Keratinocyte (primary cell): ENCODE data around the gene FAM217B. TPM values are rescaled to one million over a fixed set of nuclear protein-coding genes. Genes with fewer than 3 reads are reported as not detected.

Source experiments
- DNase-seq: peaks from one replicate; pipeline ENCODE4 v3.0.0-alpha.2; 2011; ENCODE audit warnings: low read depth, missing footprints, low spot score
- FAIRE-seq: peaks from 2 replicates; lab custom pipeline; 2011; peaks lifted over from hg19 to GRCh38; lab: Jason Lieb, UNC
- H2AFZ ChIP-seq: 2 replicates; pipeline ENCODE4 v1.6.0; 2012; ENCODE audit warnings: low read length, control low read depth, inconsistent platforms; ENCODE audit not compliant: control insufficient read depth
- H3K27ac ChIP-seq: 2 replicates; pipeline ENCODE4 v1.5.1; 2011; ENCODE audit warnings: low read length; ENCODE audit not compliant: control insufficient read depth, insufficient read depth
- H3K27me3 ChIP-seq: 3 replicates; pipeline ENCODE4 v1.6.0; 2011; ENCODE audit warnings: low read length; ENCODE audit not compliant: control insufficient read depth, insufficient read depth; ENCODE audit errors: extremely low read depth
- H3K36me3 ChIP-seq, 2 experiments: 2 replicates in 1 of 2; 3 replicates in 1 of 2; pipeline ENCODE4 v1.5.1; 2011; ENCODE audit warnings: low read length in 2 of 2, mild to moderate bottlenecking in 1 of 2; ENCODE audit not compliant: control insufficient read depth in 2 of 2, insufficient read depth in 2 of 2; ENCODE audit errors: extremely low read depth in 1 of 2
- H3K4me1 ChIP-seq: 3 replicates; pipeline ENCODE4 v1.5.1; 2011; ENCODE audit warnings: low read length; ENCODE audit not compliant: control insufficient read depth, insufficient read depth; ENCODE audit errors: extremely low read depth
- H3K4me2 ChIP-seq: 3 replicates; pipeline ENCODE4 v1.6.0; 2011; ENCODE audit warnings: low read depth, low read length; ENCODE audit not compliant: control insufficient read depth, insufficient read depth; ENCODE audit errors: extremely low read depth
- H3K4me3 ChIP-seq, 3 experiments: fragments of 200-600 bp in 1 of 3; sonication (generic) in 1 of 3; 2 replicates in 2 of 3; 3 replicates in 1 of 3; pipeline ENCODE4 v1.5.1; 2011 to 2016; ENCODE audit warnings: low read length in 3 of 3, mild to moderate bottlenecking in 3 of 3, control low read depth in 2 of 3, inconsistent platforms in 1 of 3, low read depth in 1 of 3, mixed read lengths in 1 of 3, mixed run types in 1 of 3, moderate library complexity in 1 of 3; ENCODE audit not compliant: control insufficient read depth in 2 of 3, insufficient read depth in 2 of 3; ENCODE audit errors: extremely low read depth in 1 of 3
- H3K79me2 ChIP-seq: 2 replicates; pipeline ENCODE4 v1.6.0; 2012; ENCODE audit warnings: low read length; ENCODE audit not compliant: control insufficient read depth, insufficient read depth
- H3K9ac ChIP-seq: 3 replicates; pipeline ENCODE4 v1.6.0; 2011; ENCODE audit warnings: low read length; ENCODE audit not compliant: control insufficient read depth, insufficient read depth; ENCODE audit errors: extremely low read depth
- H3K9me1 ChIP-seq: 3 replicates; pipeline ENCODE4 v1.6.0; 2011; ENCODE audit warnings: low read length; ENCODE audit not compliant: control insufficient read depth, insufficient read depth; ENCODE audit errors: extremely low read depth
- H3K9me3 ChIP-seq: 2 replicates; pipeline ENCODE4 v1.5.1; 2012; ENCODE audit warnings: low read depth, low read length; ENCODE audit not compliant: control insufficient read depth
- H4K20me1 ChIP-seq: 3 replicates; pipeline ENCODE4 v1.6.0; 2011; ENCODE audit warnings: low read length; ENCODE audit not compliant: control insufficient read depth, insufficient read depth; ENCODE audit errors: extremely low read depth
- CTCF ChIP-seq, 3 experiments: IDR thresholded peaks in 1 of 3; conservative IDR thresholded peaks in 1 of 3; optimal IDR thresholded peaks in 1 of 3; 2 replicates in 2 of 3; 3 replicates in 1 of 3; pipeline versions ENCODE3 to v1.5.1; 2011; ENCODE audit warnings: low read length in 3 of 3, mild to moderate bottlenecking in 3 of 3, moderate library complexity in 2 of 3, control low read depth in 1 of 3, inconsistent platforms in 1 of 3; ENCODE audit not compliant: insufficient read depth in 2 of 3; ENCODE audit errors: extremely low read depth in 1 of 3
- EZH2 ChIP-seq: IDR thresholded peaks from one replicate; pipeline ENCODE4 v1.6.1; 2012; ENCODE audit warnings: inconsistent platforms, mild to moderate bottlenecking, low read length, moderate library complexity
- dilution Hi-C: fragments of 300-500 bp; cut with MboI; formaldehyde crosslinking; loops from one replicate; pipeline ENCODE4 v1.7.0; 2020; ENCODE audit warnings: low sequenced_read_pairs; ENCODE audit not compliant: extremely low pct_ligation_motif_present
- polyA plus RNA-seq, 5 experiments: library from polyadenylated mRNA; depleted of rRNA in 3 of 5; stranded (reverse) in 3 of 5; stranded (forward) in 1 of 5; unstranded in 1 of 5; fragments of >200 nt; gene quantifications; 1 replicate in 1 of 5; 2 replicates in 3 of 5; 3 replicates in 1 of 5; pipeline versions ENCODE4 v1.2.1 to v1.2.3, GENCODE V29; 2011 to 2012; ENCODE audit warnings: missing spikeins in 2 of 5, low read depth in 1 of 5, low replicate concordance in 1 of 5

Gene FAM217B
- polyA plus RNA-seq, 1 donor (not counting 4 experiments of a cell fraction or from before 2014, with no cell fraction given), result 10.1 TPM

DNA sequence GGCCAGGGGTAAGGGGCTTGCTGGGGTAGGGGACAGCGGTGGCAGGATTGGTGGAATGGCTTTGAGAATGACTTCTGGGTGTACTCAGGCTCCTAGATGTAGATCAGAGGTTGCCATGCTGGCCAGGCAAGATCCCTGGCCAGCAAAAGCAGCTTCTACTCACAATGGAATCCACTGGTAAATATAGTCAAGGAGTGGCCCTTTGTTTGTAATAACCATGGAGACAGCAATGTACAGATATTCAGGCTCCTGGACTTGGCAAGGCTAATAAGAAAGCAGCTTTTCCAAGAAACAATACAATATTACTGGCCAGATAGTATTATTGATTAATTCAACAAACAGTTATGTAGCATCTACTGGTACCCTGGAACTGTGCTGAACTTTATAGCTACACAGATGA lies 55.9 kb downstream of the FAM217B start:
- Histone ChIP-seq H3K27me3 (no peaks in the 10 kb centered on the region), H3K4me3 (no peak overlapping the region), H3K36me3 (no peaks in the 10 kb centered on the region), H2AFZ (no peak overlapping the region), H3K9ac (no peak overlapping the region), H3K4me2 (no peak overlapping the region), H3K79me2 (no peaks in the 10 kb centered on the region), H3K27ac (no peak overlapping the region), H4K20me1 (no peaks in the 10 kb centered on the region), H3K9me1 (peaks cover 2% of the 10 kb centered on the region), H3K9me3 (no peaks in the 10 kb centered on the region), H3K4me1 (peaks cover 27% of the 10 kb centered on the region)
- DNase-seq (no peak), FAIRE-seq (no peak)
- no peak for TF ChIP-seq CTCF (optimal IDR thresholded peaks at IDR 0.05 in 1 of 3, IDR thresholded peaks at IDR 0.05 in 1 of 3, conservative IDR thresholded peaks at IDR 0.05 in 1 of 3; ENCODE audit: extremely low read depth in 1 of 3, insufficient read depth in 2 of 3, low read length in 3 of 3)
- TF ChIP-seq EZH2, result no peak
- dilution Hi-C loops, result no loop called here

DNA sequence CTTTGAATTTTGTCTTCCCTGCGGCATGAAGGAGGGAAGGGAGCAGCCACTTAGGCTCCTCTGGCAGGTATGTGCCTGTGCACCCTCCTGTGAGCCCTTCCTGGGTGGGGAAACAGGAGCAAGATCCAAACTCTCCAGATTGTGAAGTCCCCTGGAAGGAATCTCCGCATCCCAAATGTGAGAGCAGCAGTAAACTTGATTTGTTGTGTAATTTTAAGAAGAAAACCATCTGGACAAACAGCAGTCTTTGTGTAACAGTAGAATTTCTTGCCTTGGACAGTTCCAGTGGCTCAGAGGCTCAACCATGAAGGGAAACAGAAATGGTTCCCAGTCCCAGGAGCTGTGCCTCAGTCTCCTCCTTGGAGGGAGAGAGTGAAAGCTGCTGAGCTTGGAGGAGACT lies 57.7 kb downstream of the FAM217B start:
- no peak for FAIRE-seq
- no peaks in the 10 kb centered on the region for H3K79me2 ChIP-seq
- H3K4me3 ChIP-seq, result no peak overlapping the region
- H3K9ac ChIP-seq, result no peak overlapping the region
- no peaks in the 10 kb centered on the region for H3K9me3 ChIP-seq
- TF ChIP-seq CTCF (optimal IDR thresholded peaks at IDR 0.05 in 1 of 3, IDR thresholded peaks at IDR 0.05 in 1 of 3, conservative IDR thresholded peaks at IDR 0.05 in 1 of 3; ENCODE audit: extremely low read depth in 1 of 3, insufficient read depth in 2 of 3, low read length in 3 of 3) (no peak), EZH2 (no peak)
- H3K27ac ChIP-seq, result no peak overlapping the region
- H2AFZ ChIP-seq, result no peak overlapping the region
- no peak overlapping the region for H3K4me2 ChIP-seq
- H3K4me1 ChIP-seq, result peaks cover 22% of the 10 kb centered on the region
- DNase-seq, result no peak
- H4K20me1 ChIP-seq, result no peaks in the 10 kb centered on the region
- dilution Hi-C loops, result no loop called here
- H3K36me3 ChIP-seq, result no peaks in the 10 kb centered on the region
- H3K27me3 ChIP-seq, result no peaks in the 10 kb centered on the region
- peaks cover 2% of the 10 kb centered on the region for H3K9me1 ChIP-seq

Other genes starting within 250 kb of the FAM217B start
- 0.05 to 0.12 TPM (median 0.07 TPM) in 3 replicates for gene SYCP2, start 6.8 kb upstream of the FAM217B start, polyA plus RNA-seq
- gene PPP1R3D, start 84 bp upstream of the FAM217B start, polyA plus RNA-seq, result 1.7 to 3.3 TPM (median 2.8 TPM) in 3 replicates
- 0.76 to 1.1 TPM (median 1.1 TPM) in 3 replicates for gene CDH26, start 18.0 kb downstream of the FAM217B start, polyA plus RNA-seq